Kidney (tissue), 14 donors: Measurements from ENCODE around the gene PRKAR1B. TPM values are rescaled to one million over a fixed set of nuclear protein-coding genes. Genes with fewer than 3 reads are reported as not detected.
A peak's percentile ranks its signal among the peaks of the same experiment; 100 is the strongest.

Experiments used
- DNase-seq, 5 donors: peaks; one replicate each; pipeline ENCODE4 v3.0.0-alpha.2; 2013 to 2020
- FAIRE-seq: peaks from 2 replicates; lab custom pipeline; 2012; peaks lifted over from hg19 to GRCh38; lab: Jason Lieb, UNC
- H3K27ac ChIP-seq, 2 donors: one replicate each; pipeline ENCODE4 v1.7.0; 2013; ENCODE audit warnings: low read depth in 2 of 2, low read length in 2 of 2, inconsistent platforms in 1 of 2
- H3K27me3 ChIP-seq: one replicate; pipeline ENCODE4 v1.7.1; 2013; ENCODE audit warnings: low read length, inconsistent platforms; ENCODE audit not compliant: control insufficient read depth, insufficient read depth
- H3K36me3 ChIP-seq, 3 donors: one replicate each; pipeline versions ENCODE4 v1.7.0 to v1.7.1; 2013; ENCODE audit warnings: low read length in 3 of 3, control low read depth in 1 of 3, inconsistent platforms in 1 of 3; ENCODE audit not compliant: insufficient read depth in 3 of 3, control insufficient read depth in 2 of 3
- H3K4me1 ChIP-seq, 3 donors: one replicate each; pipeline versions ENCODE4 v1.7.0 to v1.7.1; 2013; ENCODE audit warnings: low read length in 3 of 3, inconsistent platforms in 1 of 3, low read depth in 1 of 3; ENCODE audit not compliant: control insufficient read depth in 2 of 3, insufficient read depth in 2 of 3
- H3K4me3 ChIP-seq, 3 donors: one replicate each; pipeline versions ENCODE4 v1.7.0 to v1.8.1; 2013; ENCODE audit warnings: low read length in 3 of 3, control low read depth in 1 of 3, inconsistent platforms in 1 of 3
- H3K9ac ChIP-seq, 3 donors: one replicate each; pipeline versions ENCODE4 v1.7.0 to v1.7.1; 2013; ENCODE audit warnings: low read length in 3 of 3, control low read depth in 1 of 3, inconsistent platforms in 1 of 3
- H3K9me3 ChIP-seq, 3 donors: one replicate each; pipeline versions ENCODE4 v1.7.0 to v1.7.1; 2013; ENCODE audit warnings: low read length in 3 of 3, control low read depth in 1 of 3, inconsistent platforms in 1 of 3; ENCODE audit not compliant: control insufficient read depth in 2 of 3, insufficient read depth in 1 of 3
- intact Hi-C: fragments of 100-400 bp; cut with DNase I; formaldehyde crosslinking; loops from one replicate; pipeline ENCODE4 v1.11.1; 2022
- polyA plus RNA-seq: library from polyadenylated mRNA; stranded (reverse); fragments of 350-450 nt; fragmentation: Illumina TruSeq; extraction: RNeasy Lipid Tissue Mini Kit (QIAGEN cat#74804); gene quantifications from one replicate; pipeline ENCODE4 v1.2.3, GENCODE V29; 2014; ENCODE audit warnings: low read depth, low replicate concordance; ENCODE audit not compliant: insufficient read depth
- total RNA-seq: library from RNA; stranded (reverse); fragmentation: NEBNext Ultra II Directional; extraction: Animal tissue kit (Norgen Biotek cat#: 25700); gene quantifications from one replicate; pipeline ENCODE4 v1.2.1, GENCODE V29; 2021
- TF ChIP-seq, protein P1 (sequence below): IDR thresholded peaks from 3 replicates; pipeline ENCODE4 v1.5.1; 2012; ENCODE audit warnings: mild to moderate bottlenecking, moderate library complexity, borderline replicate concordance; ENCODE audit not compliant: insufficient read depth; ENCODE audit errors: extremely low read depth
- donor health status: control.
- donor health status: control.
- donor health status: control.
- donor health status: control.
- donor health status: control.
- donor health status: DM: yes; HTN: yes; CAD: no.
- donor health status: Normal renal cell carcinoma (clear cell type).

Gene PRKAR1B
- total and polyA plus RNA-seq, 2 donors from 2014 or later = 15.9 to 21.4 TPM

DNA sequence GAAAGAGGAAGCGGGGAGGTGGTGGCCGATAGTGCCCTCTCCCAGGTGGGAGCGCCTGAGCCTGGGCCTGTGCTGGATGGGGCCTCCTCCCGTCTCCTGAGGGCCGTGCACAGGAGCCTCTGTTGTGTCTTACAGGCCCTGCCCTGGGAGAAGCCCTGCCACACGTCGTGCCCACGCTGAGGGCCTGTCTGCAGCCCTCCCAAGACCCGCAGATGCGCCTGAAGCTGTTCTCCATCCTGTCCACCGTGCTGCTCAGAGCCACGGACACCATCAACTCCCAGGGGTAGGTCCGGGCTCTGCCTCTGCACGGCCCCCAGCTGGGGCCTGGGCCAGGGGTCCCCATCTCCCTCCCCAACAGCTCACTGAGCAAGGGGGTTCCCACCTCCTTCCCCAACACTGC is 43.3 kb upstream of the PRKAR1B start:
- TF ChIP-seq, protein P1, sequence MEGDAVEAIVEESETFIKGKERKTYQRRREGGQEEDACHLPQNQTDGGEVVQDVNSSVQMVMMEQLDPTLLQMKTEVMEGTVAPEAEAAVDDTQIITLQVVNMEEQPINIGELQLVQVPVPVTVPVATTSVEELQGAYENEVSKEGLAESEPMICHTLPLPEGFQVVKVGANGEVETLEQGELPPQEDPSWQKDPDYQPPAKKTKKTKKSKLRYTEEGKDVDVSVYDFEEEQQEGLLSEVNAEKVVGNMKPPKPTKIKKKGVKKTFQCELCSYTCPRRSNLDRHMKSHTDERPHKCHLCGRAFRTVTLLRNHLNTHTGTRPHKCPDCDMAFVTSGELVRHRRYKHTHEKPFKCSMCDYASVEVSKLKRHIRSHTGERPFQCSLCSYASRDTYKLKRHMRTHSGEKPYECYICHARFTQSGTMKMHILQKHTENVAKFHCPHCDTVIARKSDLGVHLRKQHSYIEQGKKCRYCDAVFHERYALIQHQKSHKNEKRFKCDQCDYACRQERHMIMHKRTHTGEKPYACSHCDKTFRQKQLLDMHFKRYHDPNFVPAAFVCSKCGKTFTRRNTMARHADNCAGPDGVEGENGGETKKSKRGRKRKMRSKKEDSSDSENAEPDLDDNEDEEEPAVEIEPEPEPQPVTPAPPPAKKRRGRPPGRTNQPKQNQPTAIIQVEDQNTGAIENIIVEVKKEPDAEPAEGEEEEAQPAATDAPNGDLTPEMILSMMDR = no peak
- peaks cover 1 to 11% (median 9%) of the 10 kb centered on the region in 3 donors for H3K36me3 ChIP-seq
- peaks cover 7 to 30% (median 28%) of the 10 kb centered on the region in 3 donors for H3K4me1 ChIP-seq
- peak overlapping the region in 1 of 3 donors; percentile 62 for H3K9ac ChIP-seq
- FAIRE-seq (no peak), DNase-seq (no peak)
- no peaks in the 10 kb centered on the region for H3K27me3 ChIP-seq
- peak overlapping the region; percentile 92 to 94 for H3K27ac ChIP-seq
- H3K4me3 ChIP-seq = peak overlapping the region in 1 of 3 donors; percentile 50
- intact Hi-C loops = no loop called here
- no peaks in the 10 kb centered on the region for H3K9me3 ChIP-seq

DNA sequence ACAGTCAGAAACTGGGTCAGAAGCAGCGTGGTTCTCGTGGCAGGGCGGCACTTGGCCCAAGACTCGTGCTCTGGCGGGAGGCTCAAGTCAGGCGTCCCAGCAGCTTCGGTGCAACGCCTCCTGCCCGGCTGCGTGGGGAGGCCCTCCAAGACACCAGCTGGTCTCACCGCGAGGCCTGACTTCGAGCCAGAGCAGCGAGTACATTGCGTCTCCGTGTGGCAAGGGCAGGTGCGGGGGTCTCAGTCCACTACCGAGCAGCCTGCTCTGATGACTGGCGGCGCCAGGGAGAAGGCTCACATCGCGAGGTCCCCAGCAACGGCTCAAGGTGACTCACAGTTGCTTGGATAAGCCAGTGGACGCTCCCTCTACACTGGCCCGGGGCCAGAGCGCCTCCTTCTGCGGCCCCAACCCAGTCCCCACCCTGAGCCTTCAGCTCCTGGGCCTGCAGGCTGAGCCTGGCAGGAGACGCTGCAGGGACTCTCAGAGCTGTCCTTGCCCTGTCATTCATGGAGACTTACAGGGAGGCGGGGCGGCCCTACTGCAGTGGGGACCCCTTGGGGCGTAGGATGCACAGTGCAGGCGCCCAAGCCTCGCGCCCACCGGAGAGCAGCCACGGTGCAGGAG is 41.9 kb upstream of the PRKAR1B start:
- no peaks in the 10 kb centered on the region for H3K27me3 ChIP-seq
- peaks cover 7 to 30% (median 28%) of the 10 kb centered on the region in 3 donors for H3K4me1 ChIP-seq
- intact Hi-C loops = loop anchor here (5.0 kb wide), 1 partner anchor 442 kb away; no protein-coding TSS in a partner anchor
- no peak for FAIRE-seq
- TF ChIP-seq, protein P1 = no peak
- H3K4me3 ChIP-seq = peak overlapping the region in 2 of 3 donors; percentile 39 to 70
- H3K9ac ChIP-seq = no peak overlapping the region
- H3K9me3 ChIP-seq = no peaks in the 10 kb centered on the region
- H3K36me3 ChIP-seq = peaks cover 3 to 12% (median 10%) of the 10 kb centered on the region in 3 donors
- DNase-seq = peak; percentile 47 to 90 (median 60)
- H3K27ac ChIP-seq = peak overlapping the region; percentile 59

DNA sequence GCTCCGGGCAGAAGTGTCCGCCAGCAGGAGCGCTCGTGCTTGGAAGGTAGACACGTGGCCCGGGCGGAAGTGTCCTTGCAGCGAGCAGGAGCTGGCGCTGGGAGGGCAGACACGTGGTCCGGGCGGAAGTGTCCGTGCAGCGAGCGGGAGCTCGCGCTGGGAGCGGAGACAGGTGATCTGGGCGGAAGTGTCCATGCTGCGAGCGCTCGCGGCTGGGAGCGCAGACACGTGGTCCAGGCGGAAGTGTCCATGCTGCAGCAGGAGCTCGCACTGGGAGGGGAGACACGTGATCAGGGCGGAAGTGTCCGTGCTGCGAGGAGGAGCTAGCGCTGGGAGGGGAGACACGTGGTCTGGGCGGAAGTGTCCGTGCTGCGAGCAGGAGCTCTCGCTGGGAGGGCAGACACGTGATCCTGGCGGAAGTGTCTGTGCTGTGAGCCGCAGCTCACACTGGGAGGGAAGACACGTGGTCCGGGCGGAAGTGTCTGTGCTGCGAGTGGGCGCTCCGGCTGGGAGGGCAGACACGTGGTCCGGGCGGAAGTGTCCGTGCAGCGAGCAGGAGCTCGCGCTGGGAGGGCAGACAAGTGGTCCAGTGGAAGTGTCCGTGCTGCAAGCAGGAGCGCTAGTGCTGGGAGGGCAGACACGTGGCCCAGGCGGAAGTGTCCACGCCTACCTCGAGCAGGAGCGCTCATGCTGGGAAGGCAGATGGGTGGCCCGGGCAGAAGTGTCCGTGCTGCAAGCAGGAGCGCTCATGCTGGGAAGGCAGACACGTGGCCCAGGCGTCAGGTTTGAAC is 41.1 kb upstream of the PRKAR1B start:
- H3K9me3 ChIP-seq = no peaks in the 10 kb centered on the region
- H3K36me3 ChIP-seq = peaks cover 3 to 14% (median 12%) of the 10 kb centered on the region in 3 donors
- H3K4me3 ChIP-seq = peak overlapping the region in 2 of 3 donors; percentile 70 to 71
- intact Hi-C loops = loop anchor here (5.0 kb wide), 1 partner anchor 441 kb away; no protein-coding TSS in a partner anchor
- DNase-seq (peak; percentile 29 to 98 (median 69)), FAIRE-seq (peak; percentile 75)
- H3K27ac ChIP-seq = peak overlapping the region; percentile 83 to 90
- TF ChIP-seq, protein P1 = no peak
- H3K4me1 ChIP-seq = peaks cover 7 to 30% (median 28%) of the 10 kb centered on the region in 3 donors
- no peaks in the 10 kb centered on the region for H3K27me3 ChIP-seq
- H3K9ac ChIP-seq = no peak overlapping the region
